Neural cell (in vitro differentiated cells): ENCODE results near the gene CDH19.

Experiments
- CTCF ChIP-seq: fragments of 450-650 bp; IDR thresholded peaks from 2 replicates; pipeline ENCODE4 v1.5.1; 2014; ENCODE audit warnings: antibody characterized with exemption, mild to moderate bottlenecking, moderate library complexity; ENCODE audit not compliant: poor library complexity, severe bottlenecking
- EP300 ChIP-seq: fragments of 450-650 bp; conservative IDR thresholded peaks from 2 replicates; pipeline ENCODE4 v1.6.1; 2014; ENCODE audit warnings: antibody characterized with exemption, mild to moderate bottlenecking, moderate library complexity; ENCODE audit not compliant: poor library complexity, severe bottlenecking
- MXI1 ChIP-seq: fragments of 450-650 bp; conservative IDR thresholded peaks from 2 replicates; pipeline ENCODE4 v1.6.1; 2014; ENCODE audit warnings: antibody characterized with exemption, mild to moderate bottlenecking; ENCODE audit not compliant: poor library complexity, severe bottlenecking
- POLR2AphosphoS5 ChIP-seq: IDR thresholded peaks from 2 replicates; pipeline ENCODE4 v1.6.1; 2012

GRCh38 chr18:66640431-66640830 is 36.5 kb upstream of the CDH19 start:
- no peak for TF ChIP-seq CTCF
- TF ChIP-seq MXI1: no peak
- no peak for TF ChIP-seq EP300
- no peak for TF ChIP-seq POLR2AphosphoS5
